Measurements from ENCODE around the gene KRT16.
"Not testable (repeated sequence)": the region's sequence is repeated elsewhere in the genome, so short reads cannot be mapped to it uniquely, and the experiment has no call there.

Gene KRT16

GRCh38 chr17:41626028-41626913, 13.7 kb upstream of the KRT16 start:
- H3K27me3 Mint-ChIP-seq (ENCODE audit: low read depth); H3K27ac Mint-ChIP-seq; H3K9me3 Mint-ChIP-seq; H3K4me3 Mint-ChIP-seq; H3K36me3 Mint-ChIP-seq (ENCODE audit: low read depth); H3K4me1 Mint-ChIP-seq (ENCODE audit: low read depth): not testable (repeated sequence)

- no peak overlapping the region for H3K27ac Mint-ChIP-seq
Measured at GRCh38 chr17:41625602-41626001, 13.0 kb upstream of the KRT16 start.

GRCh38 chr17:41624208-41625101, 11.9 kb upstream of the KRT16 start, which contains the start of gene KRT17:
TSS of gene KRT17 (minus strand) at chr17:41624575. CDS start at chr17:41624509, 66 bp downstream.
- Mint-ChIP-seq H3K36me3 (ENCODE audit: low read depth) (no peaks in the 10 kb centered on the region), H3K27ac (no peak within 1 kb of the TSS), H3K4me1 (ENCODE audit: low read depth) (no peaks in the 10 kb centered on the region), H3K27me3 (ENCODE audit: low read depth) (no peaks in the 10 kb centered on the region), H3K4me3 (no peak within 1 kb of the TSS), H3K9me3 (no peaks in the 10 kb centered on the region)

More at GRCh38 chr17:41625602-41626001, 13.0 kb upstream of the KRT16 start:
- no peaks in the 10 kb centered on the region for H3K27me3 Mint-ChIP-seq (ENCODE audit: low read depth)
- no peaks in the 10 kb centered on the region for H3K4me1 Mint-ChIP-seq (ENCODE audit: low read depth)
- no peaks in the 10 kb centered on the region for H3K9me3 Mint-ChIP-seq
- H3K4me3 Mint-ChIP-seq, result no peak overlapping the region
- H3K36me3 Mint-ChIP-seq (ENCODE audit: low read depth), result no peaks in the 10 kb centered on the region

GRCh38 chr17:41623184-41623861, 10.8 kb upstream of the KRT16 start:
- H3K4me1 Mint-ChIP-seq (ENCODE audit: low read depth); H3K27me3 Mint-ChIP-seq (ENCODE audit: low read depth); H3K4me3 Mint-ChIP-seq; H3K9me3 Mint-ChIP-seq; H3K27ac Mint-ChIP-seq; H3K36me3 Mint-ChIP-seq (ENCODE audit: low read depth): not testable (repeated sequence)

GRCh38 chr17:41622340-41623183, 10.0 kb upstream of the KRT16 start:
- not testable (repeated sequence) for H3K4me3 Mint-ChIP-seq; H3K9me3 Mint-ChIP-seq; H3K4me1 Mint-ChIP-seq (ENCODE audit: low read depth)

GRCh38 chr17:41621916-41622315, 9.3 kb upstream of the KRT16 start:
- H3K27ac Mint-ChIP-seq, result no peak overlapping the region
- no peaks in the 10 kb centered on the region for H3K27me3 Mint-ChIP-seq (ENCODE audit: low read depth)
- H3K4me3 Mint-ChIP-seq, result no peak overlapping the region
- H3K4me1 Mint-ChIP-seq (ENCODE audit: low read depth), result no peaks in the 10 kb centered on the region
- H3K36me3 Mint-ChIP-seq (ENCODE audit: low read depth), result no peaks in the 10 kb centered on the region
- H3K9me3 Mint-ChIP-seq, result no peaks in the 10 kb centered on the region

More at GRCh38 chr17:41622340-41623183, 10.0 kb upstream of the KRT16 start:
- H3K27ac Mint-ChIP-seq; H3K27me3 Mint-ChIP-seq (ENCODE audit: low read depth); H3K36me3 Mint-ChIP-seq (ENCODE audit: low read depth): not testable (repeated sequence)

- H3K9me3 Mint-ChIP-seq; H3K27ac Mint-ChIP-seq; H3K36me3 Mint-ChIP-seq (ENCODE audit: low read depth); H3K27me3 Mint-ChIP-seq (ENCODE audit: low read depth); H3K4me1 Mint-ChIP-seq (ENCODE audit: low read depth); H3K4me3 Mint-ChIP-seq: not testable (repeated sequence)
Measured at GRCh38 chr17:41621435-41621817, 8.9 kb upstream of the KRT16 start.

- H3K27ac Mint-ChIP-seq, result no peak overlapping the region
- no peaks in the 10 kb centered on the region for H3K27me3 Mint-ChIP-seq (ENCODE audit: low read depth)
- no peak overlapping the region for H3K4me3 Mint-ChIP-seq
- H3K4me1 Mint-ChIP-seq (ENCODE audit: low read depth), result no peaks in the 10 kb centered on the region
- H3K9me3 Mint-ChIP-seq, result no peaks in the 10 kb centered on the region
- H3K36me3 Mint-ChIP-seq (ENCODE audit: low read depth), result no peaks in the 10 kb centered on the region
Measured at GRCh38 chr17:41620583-41621434, 8.2 kb upstream of the KRT16 start.

- not testable (repeated sequence) for H3K27ac Mint-ChIP-seq; H3K36me3 Mint-ChIP-seq (ENCODE audit: low read depth); H3K4me1 Mint-ChIP-seq (ENCODE audit: low read depth); H3K27me3 Mint-ChIP-seq (ENCODE audit: low read depth); H3K4me3 Mint-ChIP-seq; H3K9me3 Mint-ChIP-seq
Measured at GRCh38 chr17:41619927-41620582, 7.5 kb upstream of the KRT16 start.

DNA sequence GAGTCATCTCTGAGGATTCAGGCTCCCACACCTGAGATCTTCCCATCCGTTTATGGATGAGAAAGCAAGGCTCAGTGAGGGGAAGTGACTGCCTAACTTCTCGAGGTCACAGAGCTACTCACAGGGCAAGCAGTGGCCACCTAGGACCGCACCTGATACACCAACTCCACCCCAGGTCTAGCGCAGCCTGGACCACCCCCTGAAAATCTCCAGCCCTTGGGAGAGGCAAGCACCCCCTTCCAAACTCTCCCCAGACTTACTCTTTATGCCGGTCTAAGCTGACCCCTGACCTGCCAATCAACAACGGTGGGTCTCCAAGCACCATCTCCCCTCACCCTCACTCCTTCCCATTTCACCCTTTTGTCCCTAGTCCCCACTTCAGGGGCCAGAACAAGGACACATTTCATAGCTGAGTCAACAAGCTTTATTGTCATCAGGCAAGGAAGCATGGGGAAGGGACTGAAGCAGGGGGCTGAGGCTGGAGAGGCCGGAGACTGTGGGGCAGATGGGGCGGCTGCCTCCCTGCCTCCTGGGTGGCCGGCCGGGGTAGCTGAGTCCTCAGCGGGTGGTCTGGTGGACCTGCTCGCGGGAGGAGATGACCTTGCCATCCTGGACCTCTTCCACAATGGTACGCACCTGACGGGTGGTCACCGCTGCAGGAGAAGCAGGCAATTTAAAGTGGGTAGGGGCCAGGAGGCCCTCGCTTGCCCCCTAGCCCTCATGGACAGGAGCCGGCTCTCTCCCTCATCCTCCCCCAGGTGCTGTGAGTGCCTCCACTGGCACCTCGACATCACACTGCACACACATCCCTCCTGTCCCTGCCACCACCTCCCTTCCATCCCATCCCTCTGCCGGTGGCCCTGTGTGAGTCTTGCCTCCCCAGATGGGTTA, 6.7 kb upstream of the KRT16 start:
- no peak overlapping the region for H3K4me3 Mint-ChIP-seq
- no peaks in the 10 kb centered on the region for H3K9me3 Mint-ChIP-seq
- H3K4me1 Mint-ChIP-seq (ENCODE audit: low read depth), result no peaks in the 10 kb centered on the region
- no peaks in the 10 kb centered on the region for H3K36me3 Mint-ChIP-seq (ENCODE audit: low read depth)
- H3K27ac Mint-ChIP-seq, result no peak overlapping the region
- no peaks in the 10 kb centered on the region for H3K27me3 Mint-ChIP-seq (ENCODE audit: low read depth)

DNA sequence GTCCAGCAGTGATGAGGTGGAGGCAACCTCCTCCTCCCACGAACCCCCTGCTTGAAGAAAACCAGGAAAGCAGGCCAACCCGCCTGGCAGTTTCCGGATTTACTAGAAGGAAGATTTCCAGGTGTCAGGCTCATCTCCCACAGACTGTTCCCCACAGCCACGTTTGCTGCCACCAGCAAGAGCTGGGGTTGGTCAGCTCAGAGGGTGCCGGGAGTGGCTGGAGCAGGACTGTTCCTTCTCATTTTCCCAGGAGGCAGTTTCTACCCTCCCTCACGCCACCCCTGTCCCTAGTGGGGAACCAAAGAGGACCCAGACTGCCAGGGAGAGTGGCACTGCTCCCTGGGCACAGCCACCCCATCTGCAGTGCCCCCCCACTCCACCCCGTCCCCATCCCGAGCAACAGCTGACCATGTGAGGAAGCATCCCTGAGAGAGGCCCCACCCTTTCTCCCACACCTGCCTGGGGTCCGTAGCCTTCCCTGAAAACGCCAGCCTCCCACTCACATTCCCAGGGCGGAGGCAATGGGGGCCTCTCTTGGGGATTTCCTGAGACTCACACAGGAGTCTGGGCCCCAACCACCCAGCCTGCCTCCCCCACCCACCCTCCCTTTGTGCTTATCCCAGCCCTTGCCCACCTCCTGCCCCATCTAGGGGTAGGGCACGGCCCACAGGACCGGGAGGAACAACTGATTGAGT, 5.9 kb upstream of the KRT16 start:
- no peaks in the 10 kb centered on the region for H3K4me1 Mint-ChIP-seq (ENCODE audit: low read depth)
- no peaks in the 10 kb centered on the region for H3K27me3 Mint-ChIP-seq (ENCODE audit: low read depth)
- no peak overlapping the region for H3K27ac Mint-ChIP-seq
- no peaks in the 10 kb centered on the region for H3K36me3 Mint-ChIP-seq (ENCODE audit: low read depth)
- no peak overlapping the region for H3K4me3 Mint-ChIP-seq
- no peaks in the 10 kb centered on the region for H3K9me3 Mint-ChIP-seq

DNA sequence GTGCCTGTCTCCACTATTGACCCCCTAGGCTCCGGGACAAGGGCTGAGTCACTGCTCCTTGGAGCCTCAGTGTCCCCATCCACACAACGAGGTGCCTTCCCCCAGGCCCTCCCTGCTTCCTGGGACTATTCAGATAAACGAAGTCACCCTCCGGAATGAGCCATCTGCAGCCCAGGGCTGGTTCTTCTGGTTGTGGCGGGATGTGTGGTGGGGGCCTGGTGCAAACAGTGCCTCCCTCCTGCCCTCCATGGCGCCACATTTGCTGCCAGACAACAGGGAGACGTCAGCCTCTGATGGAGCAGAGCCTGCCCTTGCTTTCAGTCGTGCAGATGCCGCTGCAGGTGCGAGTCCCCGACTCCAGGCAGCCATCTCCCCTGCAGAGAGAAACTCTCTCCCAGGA, 5.1 kb upstream of the KRT16 start:
- Mint-ChIP-seq H3K27ac (no peak overlapping the region), H3K36me3 (ENCODE audit: low read depth) (no peaks in the 10 kb centered on the region), H3K4me3 (no peak overlapping the region), H3K4me1 (ENCODE audit: low read depth) (no peaks in the 10 kb centered on the region), H3K27me3 (ENCODE audit: low read depth) (no peaks in the 10 kb centered on the region), H3K9me3 (no peaks in the 10 kb centered on the region)

All from T-helper 1 cell treated with Interleukin-12 subunit alpha and Interleukin-12 subunit beta and Interleukin-4 antibody, amounts not matched to agents 30 μg/mL and 1 μg/mL, for 36 hours (primary cell).